Measurements from ENCODE around the gene GSK3A.

Gene GSK3A

GRCh38 chr19:42220751-42221097 is 21.7 kb downstream of the GSK3A start:
- DNase-seq = no peak

DNA sequence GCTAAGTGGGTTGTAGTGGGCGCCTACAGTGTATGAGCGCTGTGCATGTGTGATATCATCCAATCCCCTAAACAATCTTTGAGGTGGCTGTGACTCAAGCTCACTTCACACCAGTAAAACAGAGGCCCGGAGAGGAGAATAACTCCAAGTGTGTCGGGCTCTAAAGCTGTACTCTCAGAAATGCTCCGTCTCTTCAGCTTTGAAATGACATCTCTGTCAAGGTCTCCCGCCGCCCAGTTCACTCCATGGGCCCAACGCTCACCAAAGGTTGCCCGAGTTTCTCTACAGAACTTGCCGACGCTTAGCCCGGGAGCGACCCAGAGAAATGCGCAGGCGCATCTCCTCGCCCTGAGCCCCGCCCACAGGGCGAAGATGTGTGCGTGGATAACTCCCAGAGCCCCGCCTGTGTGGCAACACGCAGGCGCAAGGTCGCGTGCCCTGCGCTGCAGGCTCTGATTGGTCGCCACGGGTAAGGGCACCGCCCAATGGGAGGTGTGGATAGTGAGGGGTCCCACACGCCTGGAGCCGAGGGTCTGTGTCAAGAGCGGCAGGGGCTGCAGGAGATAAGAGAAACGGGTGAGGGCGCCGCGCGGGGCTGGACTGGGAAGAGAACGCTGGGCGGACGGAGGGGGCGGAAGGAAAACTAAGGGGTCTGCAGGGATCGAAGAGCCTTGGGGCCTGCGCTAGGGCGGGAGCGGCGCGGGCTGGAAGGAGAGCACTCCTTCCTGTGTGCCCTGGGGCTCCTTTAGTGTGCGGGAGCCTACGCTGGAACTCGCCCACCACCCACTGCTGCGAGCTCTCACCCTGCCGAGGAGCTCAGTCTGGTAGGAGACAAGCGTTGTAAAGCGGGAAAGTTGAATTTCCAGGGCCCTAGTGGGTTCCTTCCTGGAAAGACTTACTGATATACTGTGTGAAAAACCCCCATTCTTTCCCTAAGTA is 22.3 kb downstream of the GSK3A start, which contains the start of gene ZNF526:
Gene ZNF526 (plus strand): TSS at position 501 of the 939 bp plus-strand sequence. CDS start 4,092 bp downstream, outside the sequence.
- DNase-seq = peak; percentile 97

- peak; percentile 99 for DNase-seq
Observed at GRCh38 chr19:42217520-42218437, 24.6 kb downstream of the GSK3A start, which contains the start of gene DEDD2. TSS of gene DEDD2 (minus strand) at chr19:42217677. CDS start at chr19:42217007, 670 bp downstream.

DNA sequence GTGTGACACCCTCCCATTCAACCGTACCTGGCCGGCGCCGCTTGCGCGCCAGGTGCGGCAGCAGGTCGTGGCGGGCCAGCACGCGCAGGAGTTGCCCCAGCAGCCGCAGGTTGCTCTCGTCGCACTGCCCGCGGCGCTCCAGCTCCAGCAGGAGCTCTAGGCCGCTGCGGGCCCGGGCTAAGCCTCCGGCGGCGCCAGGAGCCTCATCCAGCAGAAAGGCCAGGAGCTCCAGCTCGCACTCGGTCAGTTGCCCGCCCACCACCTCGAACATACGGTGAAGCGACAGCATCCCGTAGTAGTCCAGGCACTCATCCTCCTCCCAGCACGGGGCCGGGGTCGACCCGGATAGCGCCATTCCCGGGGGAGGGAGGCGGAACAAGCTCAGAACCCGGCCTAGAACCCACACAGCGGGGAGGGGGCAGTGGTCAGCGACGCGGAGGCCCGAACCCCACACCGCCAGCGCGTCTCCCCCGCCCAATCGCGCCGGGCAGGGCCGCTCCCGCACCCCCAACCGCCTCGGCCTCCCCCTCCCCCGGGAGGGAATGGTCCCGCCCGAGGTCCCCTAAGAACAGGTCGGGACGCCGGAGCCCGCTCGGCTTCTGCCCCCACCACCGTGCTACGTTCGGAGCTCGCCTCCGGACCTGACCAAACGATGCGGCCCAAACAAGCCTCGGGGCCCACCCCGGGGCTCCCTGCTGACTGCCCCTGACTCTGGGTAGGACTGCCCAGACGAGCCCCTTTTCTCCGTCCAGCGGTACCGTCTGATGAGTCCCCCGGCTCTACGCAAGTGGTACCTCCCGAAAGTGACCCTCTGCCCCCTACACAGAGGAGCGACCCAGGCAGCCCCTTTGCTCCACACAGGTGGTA is 25.5 kb downstream of the GSK3A start:
- DNase-seq = peak; percentile 25

DNA sequence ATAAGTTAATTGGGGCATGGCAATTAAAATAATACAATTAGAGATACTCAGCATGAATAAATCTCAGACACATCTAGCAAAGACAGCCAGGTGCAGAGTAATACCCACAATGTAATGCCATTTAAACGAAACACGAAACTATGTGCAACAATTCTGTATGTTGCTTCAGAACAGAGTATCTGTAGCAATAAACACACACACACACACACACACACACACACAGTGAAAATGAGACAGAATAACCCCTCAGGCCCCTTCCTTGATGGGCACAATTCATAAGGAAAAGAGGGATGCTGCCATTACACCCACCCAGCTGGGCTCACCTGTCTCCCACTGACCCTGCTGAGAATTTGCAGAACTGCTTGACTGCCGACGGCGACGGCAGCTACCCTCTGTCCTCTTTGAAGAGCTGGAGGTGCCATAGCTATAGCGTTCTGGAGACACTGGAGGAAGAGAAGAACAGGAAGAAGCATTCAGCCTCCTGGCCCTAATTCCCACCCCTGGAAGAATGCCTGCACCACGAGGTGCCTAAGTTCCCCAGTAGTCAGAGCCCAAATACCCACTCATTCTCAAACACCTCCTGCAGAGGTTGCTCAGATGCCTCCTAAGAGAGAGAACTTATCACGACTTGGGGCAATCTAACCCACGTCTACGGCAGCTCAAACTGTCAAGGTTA is 27.5 kb downstream of the GSK3A start:
- DNase-seq = no peak

DNA sequence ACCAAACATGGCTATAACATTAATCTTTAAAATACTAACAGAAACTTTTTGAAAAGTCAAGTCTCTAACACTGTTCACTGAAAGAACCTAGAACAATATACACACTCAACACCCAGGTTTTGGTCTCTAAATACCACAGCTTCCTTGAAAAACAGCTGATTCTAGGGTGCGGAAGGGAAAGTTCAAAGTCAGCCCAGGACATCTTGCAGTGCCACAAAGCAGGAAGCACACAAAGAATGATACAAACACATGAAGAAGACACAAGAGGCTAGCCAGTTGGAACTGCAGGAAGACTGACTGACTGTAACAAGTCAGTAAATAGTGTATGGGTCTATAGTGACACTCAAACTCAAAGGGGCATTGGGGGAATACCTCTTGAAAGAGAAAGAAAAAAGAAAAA is 29.5 kb downstream of the GSK3A start:
- DNase-seq = no peak

DNA sequence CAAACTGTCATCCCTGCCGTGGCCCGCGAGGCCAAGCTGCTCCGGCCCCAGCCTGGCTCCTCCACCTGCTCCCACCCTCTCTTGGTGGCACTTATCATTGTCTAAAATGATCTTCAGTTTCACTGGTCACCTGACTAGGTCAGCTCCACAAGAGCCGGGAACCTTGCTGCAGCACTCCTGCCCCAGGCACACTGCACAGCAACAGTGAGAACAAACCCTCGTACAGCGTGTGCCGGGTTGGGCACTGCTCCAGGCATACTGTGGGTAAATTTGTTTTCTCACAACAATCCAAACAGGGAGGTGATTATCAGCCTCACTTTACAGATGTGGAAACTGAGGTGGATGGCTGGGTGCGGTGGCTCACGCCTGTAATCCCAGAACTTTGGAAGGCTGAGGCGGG is 33.8 kb downstream of the GSK3A start:
- DNase-seq = no peak

GRCh38 chr19:42207767-42208271 is 34.6 kb downstream of the GSK3A start:
- peak; percentile 86 for DNase-seq

GRCh38 chr19:42206871-42207755 is 35.3 kb downstream of the GSK3A start:
- DNase-seq = peak; percentile 53

DNA sequence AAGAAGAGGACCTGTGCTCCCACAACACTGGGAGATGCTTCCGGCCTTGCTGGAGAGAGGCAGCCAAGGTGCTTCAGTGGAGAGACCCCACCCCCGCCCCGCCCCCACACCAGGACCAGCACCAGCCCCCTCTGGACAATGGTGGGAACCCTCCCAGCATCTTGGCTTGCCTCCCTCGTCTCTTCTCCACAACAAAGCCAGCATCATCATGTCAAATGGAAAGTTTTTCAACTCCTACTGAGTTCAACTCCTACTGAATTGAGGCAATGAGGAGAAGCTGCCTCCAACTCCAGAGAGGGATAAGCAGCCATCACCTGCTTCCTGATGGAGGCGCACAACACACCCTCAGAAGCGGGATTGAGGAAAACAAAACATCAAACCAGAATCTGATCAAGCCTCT is 37.7 kb downstream of the GSK3A start:
- no peak for DNase-seq

DNA sequence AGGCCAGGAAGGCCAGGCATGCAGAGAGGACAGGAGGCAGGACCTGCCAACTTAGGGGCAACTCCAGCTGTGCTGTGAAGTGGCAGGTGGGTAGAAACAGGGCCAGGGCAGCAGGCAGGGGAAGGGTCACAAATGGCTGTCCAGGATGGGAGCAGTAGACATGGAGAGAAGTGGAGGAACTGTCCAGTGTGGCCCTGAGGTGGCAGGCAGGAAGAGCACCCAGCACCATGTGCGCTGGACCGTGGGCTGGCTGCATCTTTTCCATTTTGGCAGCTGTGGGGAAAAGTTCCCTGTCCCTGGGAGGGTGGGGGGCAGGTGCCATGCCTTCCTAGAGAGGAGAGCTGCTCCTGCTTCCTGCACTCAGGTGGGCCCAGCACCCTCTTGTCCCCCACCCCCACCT is 38.7 kb downstream of the GSK3A start:
- DNase-seq = no peak

- DNase-seq = no peak
Observed at GRCh38 chr19:42202290-42202880, 40.0 kb downstream of the GSK3A start.

GRCh38 chr19:42201489-42202289 is 40.7 kb downstream of the GSK3A start:
- no peak for DNase-seq

DNA sequence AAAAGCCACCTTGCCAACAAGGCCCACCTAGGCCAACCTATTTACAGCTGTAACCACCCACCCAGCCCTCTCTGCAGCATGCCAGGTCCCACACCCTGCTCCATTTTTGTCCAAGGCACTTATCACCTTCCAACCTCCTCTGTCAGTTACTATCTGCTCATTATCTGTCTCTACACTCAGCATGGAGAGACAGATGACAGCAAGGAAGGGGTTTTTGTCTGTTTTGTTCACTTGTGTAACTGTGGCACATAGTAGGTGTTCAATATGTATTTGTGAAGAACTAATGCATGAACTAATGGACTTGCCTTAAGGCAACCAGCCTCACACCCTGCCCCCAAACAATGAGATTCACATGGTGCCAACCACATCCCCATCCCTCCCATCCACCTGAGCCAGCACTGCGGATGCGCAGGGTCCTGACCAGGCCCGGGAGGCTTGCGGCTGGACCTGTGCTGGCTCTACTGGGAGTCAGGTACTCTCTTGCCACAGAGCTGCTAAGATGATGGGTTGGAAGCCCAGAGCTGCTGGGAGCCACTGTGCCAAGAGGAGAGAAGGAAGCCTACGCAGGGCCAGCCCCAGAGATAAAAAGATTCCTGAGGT is 42.2 kb downstream of the GSK3A start:
- no peak for DNase-seq

- DNase-seq = no peak
Observed at GRCh38 chr19:42199440-42200115, 42.8 kb downstream of the GSK3A start.

- DNase-seq = no peak
Observed at GRCh38 chr19:42198676-42199439, 43.5 kb downstream of the GSK3A start.

DNA sequence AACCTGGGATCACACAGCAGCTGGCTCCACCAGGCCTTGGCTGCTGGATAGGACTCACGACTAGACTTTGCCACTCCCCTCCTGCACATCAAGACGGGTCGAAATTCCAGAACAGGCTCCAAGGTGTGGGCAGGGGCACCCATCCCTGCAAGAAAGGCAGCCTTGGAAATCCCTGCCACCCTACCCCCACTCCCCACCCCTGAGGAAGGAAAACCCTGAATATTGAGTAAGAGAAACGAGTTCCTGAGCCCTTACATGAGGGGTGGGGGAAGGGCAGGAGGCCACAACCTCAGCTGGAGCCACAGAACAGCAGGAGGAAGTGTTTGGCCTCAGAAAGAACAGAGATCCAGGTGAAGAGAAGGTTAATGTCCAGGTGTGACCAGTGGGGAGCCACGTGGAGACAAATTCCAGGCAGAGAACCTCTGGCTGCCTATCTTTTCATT is 45.0 kb downstream of the GSK3A start:
- DNase-seq = no peak

Measured in fibroblast of skin of right biceps (primary cell).